ENCODE measurements around the gene IFI27L2.

The IFI27L2 gene

GRCh38 chr14:94145902-94146527 lies 16.6 kb upstream of the IFI27L2 start:
- DNase-seq: no peak

GRCh38 chr14:94144765-94145164 lies 15.4 kb upstream of the IFI27L2 start:
- no peak for DNase-seq

- no peak for DNase-seq
Observed at GRCh38 chr14:94143711-94144110, 14.3 kb upstream of the IFI27L2 start.

GRCh38 chr14:94143239-94143638 lies 13.8 kb upstream of the IFI27L2 start:
- DNase-seq: no peak

- DNase-seq: no peak
Observed at GRCh38 chr14:94142836-94143235, 13.4 kb upstream of the IFI27L2 start.

- no peak for DNase-seq
Observed at GRCh38 chr14:94142247-94142646, 12.8 kb upstream of the IFI27L2 start.

- no peak for DNase-seq
Observed at GRCh38 chr14:94139421-94139820, 10.0 kb upstream of the IFI27L2 start.

GRCh38 chr14:94139006-94139405 lies 9.6 kb upstream of the IFI27L2 start:
- no peak for DNase-seq

- no peak for DNase-seq
Observed at GRCh38 chr14:94138251-94138650, 8.8 kb upstream of the IFI27L2 start.

- peak; percentile 86 for DNase-seq
Observed at GRCh38 chr14:94136575-94137331, 7.3 kb upstream of the IFI27L2 start.

- no peak for DNase-seq
Observed at GRCh38 chr14:94135476-94135875, 6.1 kb upstream of the IFI27L2 start.

GRCh38 chr14:94132285-94132887 lies 3.0 kb upstream of the IFI27L2 start:
- DNase-seq: peak; percentile 57

GRCh38 chr14:94129758-94130414 lies 482 bp upstream of the IFI27L2 start:
- DNase-seq: no peak

- DNase-seq: no peak
Observed at GRCh38 chr14:94128216-94128839, 1.1 kb downstream of the IFI27L2 start.

- DNase-seq: no peak
Observed at GRCh38 chr14:94127330-94127729, 2.1 kb downstream of the IFI27L2 start.

GRCh38 chr14:94126800-94127199 lies 2.6 kb downstream of the IFI27L2 start:
- DNase-seq: no peak

GRCh38 chr14:94126419-94126677 lies 3.1 kb downstream of the IFI27L2 start:
- no peak for DNase-seq

- DNase-seq: no peak
Observed at GRCh38 chr14:94125659-94126418, 3.6 kb downstream of the IFI27L2 start.

- no peak for DNase-seq
Observed at GRCh38 chr14:94124582-94125377, 4.6 kb downstream of the IFI27L2 start.

- DNase-seq: no peak
Observed at GRCh38 chr14:94123868-94124267, 5.5 kb downstream of the IFI27L2 start.

- DNase-seq: no peak
Observed at GRCh38 chr14:94123296-94123695, 6.1 kb downstream of the IFI27L2 start.

GRCh38 chr14:94122438-94122837 lies 7.0 kb downstream of the IFI27L2 start:
- DNase-seq: no peak

Measured in activated CD8-positive, alpha-beta memory T cell treated with anti-CD3 and anti-CD28 coated beads, Interleukin-2, amount 50 U/mL, for 4 hours (primary cell).